Measurements from ENCODE around the gene EP300.

DNA sequence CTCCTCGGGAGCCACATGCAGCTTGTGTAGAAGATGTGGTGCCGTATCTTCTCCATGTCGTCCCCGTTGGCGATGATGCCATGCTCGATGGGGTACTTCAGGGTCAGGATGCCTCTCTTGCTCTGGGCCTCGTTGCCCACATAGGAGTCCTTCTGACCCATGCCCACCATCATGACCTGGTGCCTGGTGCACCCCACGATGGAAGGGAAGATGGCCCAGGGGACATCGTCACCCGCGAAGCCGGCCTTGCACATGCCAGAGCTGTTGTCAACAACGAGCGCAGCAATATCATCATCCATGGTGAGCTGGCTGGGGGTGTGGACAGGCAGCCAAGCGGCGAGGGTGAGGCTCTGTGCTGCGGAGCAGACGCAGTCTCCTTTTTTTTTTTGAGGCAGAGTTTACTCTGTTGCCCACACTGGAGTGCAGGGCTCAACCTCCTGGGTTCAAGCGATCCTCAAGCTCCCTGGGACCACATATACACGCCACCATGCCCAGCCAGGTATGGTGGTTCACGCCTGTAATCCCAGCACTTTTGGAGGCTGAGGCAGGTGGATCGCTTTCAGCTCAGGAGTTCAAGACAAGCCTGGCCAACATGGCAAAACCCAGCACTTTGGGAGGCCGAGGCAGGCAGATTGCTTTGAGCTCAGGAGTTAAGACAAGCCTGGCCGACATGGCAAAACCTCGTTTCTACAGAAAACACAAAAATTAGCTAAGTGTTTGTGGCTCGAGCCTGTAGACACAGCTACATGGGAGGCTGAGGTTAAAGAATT lies 17.3 kb upstream of the EP300 start:
- TF ChIP-seq POLR2A (IDR thresholded peaks at IDR 0.05) = no peak
- TF ChIP-seq, protein P1, sequence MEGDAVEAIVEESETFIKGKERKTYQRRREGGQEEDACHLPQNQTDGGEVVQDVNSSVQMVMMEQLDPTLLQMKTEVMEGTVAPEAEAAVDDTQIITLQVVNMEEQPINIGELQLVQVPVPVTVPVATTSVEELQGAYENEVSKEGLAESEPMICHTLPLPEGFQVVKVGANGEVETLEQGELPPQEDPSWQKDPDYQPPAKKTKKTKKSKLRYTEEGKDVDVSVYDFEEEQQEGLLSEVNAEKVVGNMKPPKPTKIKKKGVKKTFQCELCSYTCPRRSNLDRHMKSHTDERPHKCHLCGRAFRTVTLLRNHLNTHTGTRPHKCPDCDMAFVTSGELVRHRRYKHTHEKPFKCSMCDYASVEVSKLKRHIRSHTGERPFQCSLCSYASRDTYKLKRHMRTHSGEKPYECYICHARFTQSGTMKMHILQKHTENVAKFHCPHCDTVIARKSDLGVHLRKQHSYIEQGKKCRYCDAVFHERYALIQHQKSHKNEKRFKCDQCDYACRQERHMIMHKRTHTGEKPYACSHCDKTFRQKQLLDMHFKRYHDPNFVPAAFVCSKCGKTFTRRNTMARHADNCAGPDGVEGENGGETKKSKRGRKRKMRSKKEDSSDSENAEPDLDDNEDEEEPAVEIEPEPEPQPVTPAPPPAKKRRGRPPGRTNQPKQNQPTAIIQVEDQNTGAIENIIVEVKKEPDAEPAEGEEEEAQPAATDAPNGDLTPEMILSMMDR (IDR thresholded peaks at IDR 0.05) = no peak
